ENCODE results near the gene BHLHE41. TPM values are rescaled to one million over a fixed set of nuclear protein-coding genes. Genes with fewer than 3 reads are reported as not detected.
A peak's percentile ranks its signal among the peaks of the same experiment; 100 is the strongest.

Gene BHLHE41
- total and polyA plus RNA-seq, 11 donors, result 6.8 to 66.0 (median 31.4) TPM

DNA sequence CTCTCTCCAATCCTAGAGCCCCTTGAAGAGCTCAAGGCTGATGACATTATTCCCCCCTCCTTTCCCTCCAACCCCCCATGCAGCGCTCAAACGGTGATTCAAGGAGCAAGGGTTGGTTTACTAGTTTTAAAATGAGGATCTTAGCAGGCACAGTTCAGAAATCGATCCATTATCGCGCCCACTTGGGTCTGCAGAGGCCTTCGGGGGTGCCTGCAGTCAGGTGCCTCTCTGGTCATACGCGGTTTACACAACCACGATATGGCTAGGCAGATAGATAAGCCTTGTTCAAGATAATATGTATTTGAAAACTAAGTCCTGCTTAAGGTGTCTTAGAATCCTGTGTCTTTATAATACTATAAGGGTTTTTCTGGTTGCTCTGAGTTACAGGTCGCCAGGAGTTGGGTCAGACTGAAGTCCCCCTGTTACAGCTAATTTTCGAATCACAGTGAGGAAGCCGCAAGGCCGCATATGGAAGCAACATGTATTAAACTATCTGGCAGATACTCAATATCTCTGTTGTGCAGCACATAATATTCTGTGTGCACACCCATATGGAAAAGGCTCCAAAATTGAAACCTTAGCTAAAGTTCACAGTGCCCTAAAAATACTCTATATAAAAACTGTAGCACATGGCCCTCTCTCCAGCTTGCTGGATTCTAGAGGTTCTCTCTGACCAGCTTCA is 10.0 kb downstream of the BHLHE41 start:
- H3K4me1 ChIP-seq, result peaks cover 0 to 60% (median 39%) of the 10 kb centered on the region in 12 donors
- H3K9me3 ChIP-seq, result no peaks in the 10 kb centered on the region
- intact Hi-C loops (cut with DNase I), result loop anchor here in 4 of 10 donors (1.0 to 10.0 kb wide), 4 partner anchors 10 to 537 kb away; partner anchors contain the start of gene BHLHE41 (in 1 of the 4)
- no peak for TF ChIP-seq POLR2A (IDR thresholded peaks at IDR 0.05)
- TF ChIP-seq, protein P1, sequence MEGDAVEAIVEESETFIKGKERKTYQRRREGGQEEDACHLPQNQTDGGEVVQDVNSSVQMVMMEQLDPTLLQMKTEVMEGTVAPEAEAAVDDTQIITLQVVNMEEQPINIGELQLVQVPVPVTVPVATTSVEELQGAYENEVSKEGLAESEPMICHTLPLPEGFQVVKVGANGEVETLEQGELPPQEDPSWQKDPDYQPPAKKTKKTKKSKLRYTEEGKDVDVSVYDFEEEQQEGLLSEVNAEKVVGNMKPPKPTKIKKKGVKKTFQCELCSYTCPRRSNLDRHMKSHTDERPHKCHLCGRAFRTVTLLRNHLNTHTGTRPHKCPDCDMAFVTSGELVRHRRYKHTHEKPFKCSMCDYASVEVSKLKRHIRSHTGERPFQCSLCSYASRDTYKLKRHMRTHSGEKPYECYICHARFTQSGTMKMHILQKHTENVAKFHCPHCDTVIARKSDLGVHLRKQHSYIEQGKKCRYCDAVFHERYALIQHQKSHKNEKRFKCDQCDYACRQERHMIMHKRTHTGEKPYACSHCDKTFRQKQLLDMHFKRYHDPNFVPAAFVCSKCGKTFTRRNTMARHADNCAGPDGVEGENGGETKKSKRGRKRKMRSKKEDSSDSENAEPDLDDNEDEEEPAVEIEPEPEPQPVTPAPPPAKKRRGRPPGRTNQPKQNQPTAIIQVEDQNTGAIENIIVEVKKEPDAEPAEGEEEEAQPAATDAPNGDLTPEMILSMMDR (IDR thresholded peaks at IDR 0.05), result no peak
- H3K4me3 ChIP-seq, result peak overlapping the region; percentile 3 to 65 (median 54)
- H3K27ac ChIP-seq, result peak overlapping the region; percentile 88 to 98 (median 93)
- WGBS, 4 donors, result 24 to 35% (median 33%) methylated on average over 13 of the region's 13 CpGs
- DNase-seq (no peak), ATAC-seq (no peak)
- H3K27me3 ChIP-seq, result no peaks in the 10 kb centered on the region
- H3K36me3 ChIP-seq, result no peaks in the 10 kb centered on the region

DNA sequence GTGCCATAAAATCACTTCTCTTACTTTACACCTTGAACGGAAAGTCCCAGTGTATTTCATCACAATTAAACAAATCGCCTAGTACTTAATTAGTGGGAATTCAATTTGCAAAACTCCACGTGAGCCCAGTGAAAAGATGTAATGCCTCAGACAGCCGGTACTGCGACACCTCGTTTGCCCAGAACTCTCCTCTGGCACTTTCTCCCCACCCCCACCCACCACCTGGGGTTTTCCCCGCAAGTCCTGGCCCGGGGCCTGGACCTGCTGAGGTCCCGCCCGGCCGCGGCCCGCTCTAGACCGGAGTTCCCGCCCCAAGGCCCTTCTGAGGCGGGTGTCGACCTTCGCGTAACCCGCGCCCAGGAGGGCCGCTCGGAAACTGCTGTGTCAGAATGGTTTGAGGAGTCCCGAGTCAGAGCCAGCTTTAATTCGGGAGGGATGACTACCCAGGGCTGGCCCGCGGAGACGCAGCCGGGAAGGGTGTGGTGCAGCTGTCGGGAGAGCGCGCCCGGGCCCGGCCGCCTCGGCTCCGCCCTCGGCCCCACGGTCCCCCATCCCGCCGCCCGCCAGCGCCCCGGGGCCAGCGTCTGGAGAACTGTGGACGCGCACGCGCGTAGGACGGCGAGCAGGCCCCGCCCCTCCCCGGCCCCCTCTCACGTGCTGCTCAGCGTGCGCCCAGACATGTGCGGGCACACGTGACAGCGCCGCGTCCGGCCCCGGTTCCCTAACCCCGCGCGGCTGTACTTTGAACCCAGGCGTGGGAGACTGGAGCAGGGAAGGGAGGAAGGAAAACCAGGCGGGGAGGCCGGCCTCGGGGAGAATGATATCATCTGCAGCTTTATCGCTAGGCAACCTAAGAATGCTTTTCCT is 10.8 kb downstream of the BHLHE41 start:
- peak; percentile 95 to 96 (median 96) for DNase-seq
- Histone ChIP-seq H3K27ac (peak overlapping the region; percentile 88 to 98 (median 93)), H3K27me3 (no peaks in the 10 kb centered on the region), H3K9me3 (no peaks in the 10 kb centered on the region), H3K4me3 (peak overlapping the region; percentile 3 to 65 (median 54)), H3K4me1 (peaks cover 0 to 56% (median 36%) of the 10 kb centered on the region in 12 donors), H3K36me3 (no peaks in the 10 kb centered on the region)
- 1% methylated on average over 21 to 72 of the region's 72 CpGs for WGBS, 4 donors
- ATAC-seq, result peak; percentile 83 to 97 (median 92)
- intact Hi-C loops (cut with DNase I), result loop anchor here in 3 of 10 donors (1.0 to 10.0 kb wide), 3 partner anchors 11 to 501 kb away; partner anchors contain the start of gene BHLHE41 (in 1 of the 3)
- peak in 1 of 2 donors; percentile 89 for TF ChIP-seq POLR2A (IDR thresholded peaks at IDR 0.05)
- TF ChIP-seq, protein P1 (IDR thresholded peaks at IDR 0.05), result peak in 4 of 12 donors; percentile 22 to 43 (median 34)

DNA sequence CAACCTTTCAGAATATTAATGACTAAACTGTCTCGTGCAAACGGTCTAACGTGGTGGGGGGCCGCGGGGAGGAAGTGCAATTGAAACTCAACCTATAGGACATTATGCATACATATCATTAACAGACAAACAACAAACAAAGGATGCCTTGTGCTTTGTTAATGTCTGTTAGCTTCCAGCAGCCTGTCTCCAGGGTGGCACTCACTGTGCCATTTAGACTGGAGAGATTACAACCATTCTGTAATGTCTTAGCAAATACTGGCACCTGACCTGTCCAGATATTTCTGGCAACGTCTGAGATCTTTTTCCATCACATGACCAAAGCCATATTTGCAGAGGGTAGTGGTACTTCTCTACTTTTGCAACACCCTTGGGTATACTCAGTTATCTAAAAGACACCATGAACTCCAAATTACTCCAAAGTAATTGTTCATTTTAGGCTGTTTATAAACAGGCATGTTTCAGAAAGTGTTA is 11.6 kb downstream of the BHLHE41 start:
- no peaks in the 10 kb centered on the region for H3K9me3 ChIP-seq
- WGBS, 4 donors, result 23 to 53% (median 44%) methylated on average over 6 of the region's 6 CpGs
- H3K36me3 ChIP-seq, result no peaks in the 10 kb centered on the region
- DNase-seq (peak in 1 of 5 donors; percentile 38), ATAC-seq (peak; percentile 39 to 69 (median 58))
- intact Hi-C loops (cut with DNase I), result loop anchor here in 3 of 10 donors (10.0 kb wide), 2 partner anchors 322 to 502 kb away; no protein-coding TSS in a partner anchor
- peaks cover 0 to 54% (median 32%) of the 10 kb centered on the region in 12 donors for H3K4me1 ChIP-seq
- TF ChIP-seq, protein P1 (IDR thresholded peaks at IDR 0.05), result no peak
- no peak for TF ChIP-seq POLR2A (IDR thresholded peaks at IDR 0.05)
- H3K27ac ChIP-seq, result peak overlapping the region; percentile 88 to 98 (median 93)
- H3K27me3 ChIP-seq, result no peaks in the 10 kb centered on the region
- H3K4me3 ChIP-seq, result peak overlapping the region in 9 of 12 donors; percentile 50 to 65 (median 57)
